ENCODE data around the gene SLC16A10.

SLC16A10 gene

DNA sequence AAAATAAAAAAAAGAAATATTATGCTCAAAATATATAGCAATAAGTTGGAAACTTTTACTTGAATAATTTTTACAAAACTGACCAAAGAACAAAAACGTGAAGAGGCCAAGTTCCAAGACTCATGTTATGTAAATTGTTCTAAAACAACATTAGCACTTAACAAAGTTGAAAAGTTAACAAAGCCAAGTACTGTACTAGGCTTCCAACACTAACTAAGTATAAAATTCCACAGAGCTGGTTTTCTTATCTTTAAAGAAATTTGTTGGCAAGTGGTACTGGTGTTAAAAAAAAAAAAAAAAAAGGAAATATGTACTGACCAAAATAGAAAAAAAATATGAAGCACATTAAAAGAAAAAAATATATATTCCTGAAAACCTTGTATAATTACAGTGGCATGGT lies 127.8 kb downstream of the SLC16A10 start:
- no peak for TF ChIP-seq CTCF (IDR thresholded peaks at IDR 0.05)
- TF ChIP-seq ZFX (IDR thresholded peaks at IDR 0.05; ENCODE audit: borderline replicate concordance) = no peak

DNA sequence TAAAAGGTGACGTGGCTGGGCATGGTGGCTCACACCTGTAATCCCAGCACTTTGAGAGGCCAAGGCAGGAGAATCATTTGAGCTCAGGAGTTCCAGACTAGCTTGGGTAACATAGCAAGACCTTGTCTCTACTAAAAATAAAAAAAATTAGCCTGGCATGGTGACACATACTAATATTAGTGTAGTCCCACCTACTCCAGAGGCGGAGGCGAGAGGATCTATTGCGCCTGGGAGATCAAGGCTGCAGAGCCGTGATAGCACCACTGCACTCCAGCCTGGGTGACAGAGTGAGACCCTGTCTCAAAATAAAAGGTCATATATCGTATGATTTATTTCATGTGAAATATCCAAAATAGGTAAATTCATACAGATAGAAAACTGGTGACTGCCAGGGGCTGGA lies 132.5 kb downstream of the SLC16A10 start:
- no peak for TF ChIP-seq ZFX (IDR thresholded peaks at IDR 0.05; ENCODE audit: borderline replicate concordance)
- TF ChIP-seq CTCF (IDR thresholded peaks at IDR 0.05) = no peak
- H3K27ac ChIP-seq = no peak overlapping the region

More for the DNA sequence above, 127.8 kb downstream of the SLC16A10 start:
- no peak overlapping the region for H3K27ac ChIP-seq

GRCh38 chr6:111220383-111221031 lies 133.2 kb downstream of the SLC16A10 start:
- TF ChIP-seq ZFX (IDR thresholded peaks at IDR 0.05; ENCODE audit: borderline replicate concordance) (no peak), CTCF (IDR thresholded peaks at IDR 0.05) (no peak)
- no peak overlapping the region for H3K27ac ChIP-seq

- TF ChIP-seq ZFX (IDR thresholded peaks at IDR 0.05; ENCODE audit: borderline replicate concordance) (no peak), CTCF (IDR thresholded peaks at IDR 0.05) (no peak)
- H3K27ac ChIP-seq = no peak overlapping the region
Observed at GRCh38 chr6:111221804-111222203, 134.5 kb downstream of the SLC16A10 start.

DNA sequence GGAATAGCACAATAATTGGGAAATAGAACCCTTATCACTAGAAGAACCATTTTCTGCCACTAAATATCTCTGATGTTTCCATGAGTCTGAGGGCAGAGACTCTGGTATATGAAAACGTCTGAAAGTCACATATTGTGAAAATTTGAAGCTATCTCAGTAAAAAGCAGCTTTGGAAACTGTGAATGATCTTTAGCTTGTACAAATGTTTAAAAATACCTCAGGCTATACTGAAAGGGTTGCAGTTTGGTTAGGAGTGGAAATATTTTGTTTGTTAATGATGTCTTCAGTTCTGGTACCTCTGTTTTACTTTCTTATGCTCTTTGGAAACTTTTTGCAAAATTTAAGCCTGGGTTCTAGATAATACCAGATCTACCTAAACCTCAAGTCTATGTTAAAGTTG lies 135.0 kb downstream of the SLC16A10 start:
- H3K27ac ChIP-seq = no peak overlapping the region
- TF ChIP-seq ZFX (IDR thresholded peaks at IDR 0.05; ENCODE audit: borderline replicate concordance) = no peak
- TF ChIP-seq CTCF (IDR thresholded peaks at IDR 0.05) = no peak

- no peak overlapping the region for H3K27ac ChIP-seq
- TF ChIP-seq ZFX (IDR thresholded peaks at IDR 0.05; ENCODE audit: borderline replicate concordance) (no peak), CTCF (IDR thresholded peaks at IDR 0.05) (no peak)
Observed at GRCh38 chr6:111228094-111228493, 140.8 kb downstream of the SLC16A10 start.

DNA sequence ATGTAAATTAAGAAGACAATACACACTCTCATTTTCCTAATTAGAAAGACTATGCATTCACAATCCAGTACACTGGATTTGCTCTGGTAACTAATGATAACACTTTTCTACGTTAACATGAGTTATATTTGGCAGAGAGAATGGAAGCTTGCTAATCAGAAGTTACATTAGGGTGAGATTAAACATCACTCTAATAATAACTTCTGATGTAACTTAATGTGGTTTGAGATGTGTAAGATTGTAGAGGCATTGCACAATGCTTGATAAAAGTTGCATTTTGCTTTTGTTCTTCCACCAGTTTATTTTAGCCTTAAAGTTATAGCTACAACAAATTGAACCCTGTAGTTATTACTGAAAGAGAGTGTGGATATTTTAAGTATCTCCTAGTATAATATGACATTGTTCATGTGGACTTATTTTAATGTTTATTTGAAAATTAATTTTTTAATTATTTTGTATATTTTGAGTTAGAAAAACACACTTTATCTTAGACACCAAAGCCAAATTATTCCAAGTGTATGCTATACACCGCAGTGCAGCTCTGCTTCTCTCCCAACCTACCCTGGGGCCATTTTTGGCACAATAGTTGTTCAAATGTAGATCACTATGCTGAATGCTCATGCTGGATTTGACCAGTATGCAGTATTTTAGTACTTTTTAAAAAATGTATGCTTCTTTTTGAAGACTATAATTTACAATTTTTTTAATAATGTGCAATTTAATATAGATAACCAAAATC lies 143.2 kb downstream of the SLC16A10 start:
- no peak overlapping the region for H3K27ac ChIP-seq
- TF ChIP-seq CTCF (IDR thresholded peaks at IDR 0.05) (no peak), ZFX (IDR thresholded peaks at IDR 0.05; ENCODE audit: borderline replicate concordance) (no peak)
